ENCODE results near the gene ONECUT3. TPM values are rescaled to one million over a fixed set of nuclear protein-coding genes. Genes with fewer than 3 reads are reported as not detected.

Gene ONECUT3
- total RNA-seq, 2 donors from 2014 or later: 0.26 TPM; not detected in 1

GRCh38 chr19:1744133-1744665, 9.1 kb upstream of the ONECUT3 start:
- peaks cover 0 to 5% (median 0%) of the 10 kb centered on the region in 3 donors for H3K9me3 ChIP-seq
- TF ChIP-seq POLR2A (IDR thresholded peaks at IDR 0.05) (no peak), CTCF (IDR thresholded peaks at IDR 0.05) (no peak)
- H3K27me3 ChIP-seq: peaks cover 0 to 42% of the 10 kb centered on the region in 2 donors
- H3K4me3 ChIP-seq: no peak overlapping the region
- peaks cover 31% of the 10 kb centered on the region for H3K4me1 ChIP-seq
- H3K27ac ChIP-seq: no peak overlapping the region
- WGBS, 2 donors: 35 to 49% methylated on average over 7 to 10 of the region's 10 CpGs
- intact Hi-C loops (cut with DNase I): no loop called here
- no peak for DNase-seq
- no peak for ATAC-seq
- H3K36me3 ChIP-seq (replicated peaks in 1 of 2; ENCODE audit: insufficient read depth in 1 of 2, low read depth in 2 of 2): no peaks in the 10 kb centered on the region

- Histone ChIP-seq H3K4me3 (no peak overlapping the region), H3K27me3 (peaks cover 0 to 48% of the 10 kb centered on the region in 2 donors), H3K36me3 (replicated peaks in 1 of 2; ENCODE audit: insufficient read depth in 1 of 2, low read depth in 2 of 2) (no peaks in the 10 kb centered on the region), H3K9me3 (peaks cover 0 to 4% (median 0%) of the 10 kb centered on the region in 3 donors), H3K4me1 (peaks cover 39% of the 10 kb centered on the region), H3K27ac (no peak overlapping the region)
- DNase-seq (no peak), ATAC-seq (no peak)
- intact Hi-C loops (cut with DNase I): no loop called here
- TF ChIP-seq POLR2A (IDR thresholded peaks at IDR 0.05) (no peak), CTCF (IDR thresholded peaks at IDR 0.05) (no peak)
- 4 to 20% methylated on average over 11 to 14 of the region's 19 CpGs for WGBS, 2 donors
Measured at GRCh38 chr19:1744822-1745563, 8.3 kb upstream of the ONECUT3 start.

- peaks cover 41% of the 10 kb centered on the region for H3K4me1 ChIP-seq
- peaks cover 0 to 55% of the 10 kb centered on the region in 2 donors for H3K27me3 ChIP-seq
- intact Hi-C loops (cut with DNase I): no loop called here
- ATAC-seq: no peak
- no peak for TF ChIP-seq POLR2A (IDR thresholded peaks at IDR 0.05)
- TF ChIP-seq CTCF (IDR thresholded peaks at IDR 0.05): no peak
- no peak for DNase-seq
- H3K36me3 ChIP-seq (replicated peaks in 1 of 2; ENCODE audit: insufficient read depth in 1 of 2, low read depth in 2 of 2): no peaks in the 10 kb centered on the region
- no peak overlapping the region for H3K4me3 ChIP-seq
- H3K27ac ChIP-seq: no peak overlapping the region
- 0 to 2% methylated on average over 13 to 14 of the region's 14 CpGs for WGBS, 2 donors
- no peaks in the 10 kb centered on the region for H3K9me3 ChIP-seq
Measured at GRCh38 chr19:1745589-1746031, 7.7 kb upstream of the ONECUT3 start.

- ATAC-seq (no peak), DNase-seq (no peak)
- 4 to 27% methylated on average over 3 to 31 of the region's 31 CpGs for WGBS, 2 donors
- intact Hi-C loops (cut with DNase I): no loop called here
- H3K4me3 ChIP-seq: no peak overlapping the region
- H3K36me3 ChIP-seq (replicated peaks in 1 of 2; ENCODE audit: insufficient read depth in 1 of 2, low read depth in 2 of 2): no peaks in the 10 kb centered on the region
- peaks cover 0 to 63% of the 10 kb centered on the region in 2 donors for H3K27me3 ChIP-seq
- no peaks in the 10 kb centered on the region for H3K9me3 ChIP-seq
- H3K27ac ChIP-seq: no peak overlapping the region
- TF ChIP-seq CTCF (IDR thresholded peaks at IDR 0.05) (no peak), POLR2A (IDR thresholded peaks at IDR 0.05) (no peak)
- peaks cover 41% of the 10 kb centered on the region for H3K4me1 ChIP-seq
Measured at GRCh38 chr19:1746401-1747284, 6.7 kb upstream of the ONECUT3 start.
